ENCODE results near the gene CCDC87.

CCDC87 gene

GRCh38 chr11:66628061-66628603 is 35.3 kb upstream of the CCDC87 start:
- H3K9me3 ChIP-seq (ENCODE audit: insufficient read depth, low read length), result no peaks in the 10 kb centered on the region
- peaks cover 100% of the 10 kb centered on the region for H3K79me2 ChIP-seq (ENCODE audit: low read length)
- peaks cover 78% of the 10 kb centered on the region for H4K20me1 ChIP-seq (ENCODE audit: insufficient read depth, low read length)
- no peak for TF ChIP-seq CTCF (IDR thresholded peaks at IDR 0.05; ENCODE audit: low read depth, low read length)
- no peak for TF ChIP-seq EZH2phosphoT487 (IDR thresholded peaks at IDR 0.05; ENCODE audit: low read depth)
- no peak overlapping the region for H3K4me3 ChIP-seq (ENCODE audit: low read length)
- H3K36me3 ChIP-seq (replicated peaks; ENCODE audit: low read depth, low read length), result peaks cover 89% of the 10 kb centered on the region
- H3K27me3 ChIP-seq (ENCODE audit: low read depth, low read length), result no peaks in the 10 kb centered on the region
- H2AFZ ChIP-seq (ENCODE audit: low read depth, low read length), result no peak overlapping the region
- H3K4me1 ChIP-seq (ENCODE audit: low read length), result no peaks in the 10 kb centered on the region
- H3K27ac ChIP-seq (ENCODE audit: low read length), result no peak overlapping the region
- H3K9ac ChIP-seq (ENCODE audit: low read length), result no peak overlapping the region
- no peak overlapping the region for H3K4me2 ChIP-seq (ENCODE audit: low read length)

GRCh38 chr11:66626926-66627325 is 34.1 kb upstream of the CCDC87 start:
- H3K27me3 ChIP-seq (ENCODE audit: low read depth, low read length), result no peaks in the 10 kb centered on the region
- no peaks in the 10 kb centered on the region for H3K4me1 ChIP-seq (ENCODE audit: low read length)
- H4K20me1 ChIP-seq (ENCODE audit: insufficient read depth, low read length), result peaks cover 85% of the 10 kb centered on the region
- H3K36me3 ChIP-seq (replicated peaks; ENCODE audit: low read depth, low read length), result peaks cover 87% of the 10 kb centered on the region
- H3K4me3 ChIP-seq (ENCODE audit: low read length), result no peak overlapping the region
- no peak overlapping the region for H2AFZ ChIP-seq (ENCODE audit: low read depth, low read length)
- no peak overlapping the region for H3K4me2 ChIP-seq (ENCODE audit: low read length)
- no peak overlapping the region for H3K9ac ChIP-seq (ENCODE audit: low read length)
- H3K9me3 ChIP-seq (ENCODE audit: insufficient read depth, low read length), result no peaks in the 10 kb centered on the region
- TF ChIP-seq EZH2phosphoT487 (IDR thresholded peaks at IDR 0.05; ENCODE audit: low read depth) (no peak), CTCF (IDR thresholded peaks at IDR 0.05; ENCODE audit: low read depth, low read length) (no peak)
- no peak overlapping the region for H3K27ac ChIP-seq (ENCODE audit: low read length)
- peaks cover 100% of the 10 kb centered on the region for H3K79me2 ChIP-seq (ENCODE audit: low read length)

- Histone ChIP-seq H3K9ac (ENCODE audit: low read length) (no peak overlapping the region), H3K27me3 (ENCODE audit: low read depth, low read length) (no peaks in the 10 kb centered on the region), H3K27ac (ENCODE audit: low read length) (no peak overlapping the region), H2AFZ (ENCODE audit: low read depth, low read length) (no peak overlapping the region), H3K79me2 (ENCODE audit: low read length) (peaks cover 100% of the 10 kb centered on the region), H3K4me1 (ENCODE audit: low read length) (no peaks in the 10 kb centered on the region), H3K36me3 (replicated peaks; ENCODE audit: low read depth, low read length) (peaks cover 84% of the 10 kb centered on the region), H3K4me2 (ENCODE audit: low read length) (no peak overlapping the region), H4K20me1 (ENCODE audit: insufficient read depth, low read length) (peaks cover 89% of the 10 kb centered on the region), H3K9me3 (ENCODE audit: insufficient read depth, low read length) (no peaks in the 10 kb centered on the region), H3K4me3 (ENCODE audit: low read length) (no peak overlapping the region)
- TF ChIP-seq EZH2phosphoT487 (IDR thresholded peaks at IDR 0.05; ENCODE audit: low read depth) (no peak), CTCF (IDR thresholded peaks at IDR 0.05; ENCODE audit: low read depth, low read length) (no peak)
These were observed 33.5 kb upstream of the CCDC87 start for GRCh38 chr11:66626382-66626781.

GRCh38 chr11:66625752-66626149 is 32.9 kb upstream of the CCDC87 start:
- H4K20me1 ChIP-seq (ENCODE audit: insufficient read depth, low read length), result peaks cover 95% of the 10 kb centered on the region
- TF ChIP-seq EZH2phosphoT487 (IDR thresholded peaks at IDR 0.05; ENCODE audit: low read depth), result no peak
- no peak for TF ChIP-seq CTCF (IDR thresholded peaks at IDR 0.05; ENCODE audit: low read depth, low read length)
- H3K79me2 ChIP-seq (ENCODE audit: low read length), result peaks cover 100% of the 10 kb centered on the region
- H3K4me3 ChIP-seq (ENCODE audit: low read length), result no peak overlapping the region
- peaks cover 87% of the 10 kb centered on the region for H3K36me3 ChIP-seq (replicated peaks; ENCODE audit: low read depth, low read length)
- H3K4me2 ChIP-seq (ENCODE audit: low read length), result no peak overlapping the region
- H3K27me3 ChIP-seq (ENCODE audit: low read depth, low read length), result no peaks in the 10 kb centered on the region
- H3K27ac ChIP-seq (ENCODE audit: low read length), result no peak overlapping the region
- no peaks in the 10 kb centered on the region for H3K9me3 ChIP-seq (ENCODE audit: insufficient read depth, low read length)
- H3K4me1 ChIP-seq (ENCODE audit: low read length), result no peaks in the 10 kb centered on the region
- H3K9ac ChIP-seq (ENCODE audit: low read length), result no peak overlapping the region
- H2AFZ ChIP-seq (ENCODE audit: low read depth, low read length), result no peak overlapping the region

All from OCI-LY3 (cell line).